Left lung (tissue), 10 donors: ENCODE results near the gene CBLL2. TPM values are rescaled to one million over a fixed set of nuclear protein-coding genes. Genes with fewer than 3 reads are reported as not detected.
"Not testable (repeated sequence)": the region's sequence is repeated elsewhere in the genome, so short reads cannot be mapped to it uniquely, and the experiment has no call there.

ENCODE experiments used
- ATAC-seq: fragments of 200-7000 bp; cut with Tn5 transposase; one replicate; pipeline ENCODE4 v1.9.1; 2020; ENCODE audit warnings: moderate library complexity
- DNase-seq, 4 donors: peaks; one replicate each; pipeline ENCODE4 v3.0.0-alpha.2; 2013 to 2020
- H3K27ac ChIP-seq, 2 donors: fragments of 200-600 bp; sonication (generic) in 1 of 2; one replicate each; pipeline versions ENCODE4 v1.5.0 to v1.8.0; 2020 to 2021
- H3K27me3 ChIP-seq, 2 donors: fragments of 200-600 bp; sonication (generic) in 1 of 2; one replicate each; pipeline versions ENCODE4 v1.5.0 to v1.8.0; 2020 to 2021
- H3K36me3 ChIP-seq, 2 donors: fragments of 200-600 bp; sonication (generic) in 1 of 2; one replicate each; pipeline versions ENCODE4 v1.5.0 to v1.8.0; 2020 to 2021
- H3K4me1 ChIP-seq, 2 donors: fragments of 200-600 bp; one replicate each; pipeline ENCODE4 v1.8.0; 2021
- H3K4me3 ChIP-seq, 2 donors: fragments of 200-600 bp; sonication (generic) in 1 of 2; one replicate each; pipeline versions ENCODE4 v1.5.0 to v1.8.0; 2020 to 2021; ENCODE audit warnings: mild to moderate bottlenecking in 1 of 2
- H3K9me3 ChIP-seq, 2 donors: fragments of 200-600 bp; sonication (generic) in 1 of 2; one replicate each; pipeline versions ENCODE4 v1.5.0 to v1.8.0; 2020 to 2021
- CTCF ChIP-seq, 2 donors: fragments of 200-600 bp; sonication (generic) in 1 of 2; IDR thresholded peaks; one replicate each; pipeline versions ENCODE4 v1.5.0 to v1.8.0; 2021; ENCODE audit warnings: antibody characterized with exemption in 2 of 2
- intact Hi-C, 2 donors: fragments of 100-400 bp; cut with DNase I; formaldehyde crosslinking; loops; one replicate each; pipeline versions ENCODE4 v1.11.2 to v1.14.2; 2022
- polyA plus RNA-seq, 6 donors: library from polyadenylated mRNA; unstranded; fragments of 120-200 nt; gene quantifications; one replicate each; pipeline ENCODE4 v1.2.1, GENCODE V29; 2013; ENCODE audit not compliant: insufficient read length in 6 of 6
- total RNA-seq, 2 donors: library from RNA; stranded (reverse); fragmentation: NEBNext Ultra II Directional; extraction: Animal tissue kit (Norgen Biotek cat#: 25700); gene quantifications; one replicate each; pipeline ENCODE4 v1.2.1, GENCODE V29; 2021
- donor health status: DM: no; HTN: yes; CAD: no.
- donor health status: DM: no; HTN: no; CAD: no.

The CBLL2 gene
- total and polyA plus RNA-seq, 8 donors: not detected

GRCh38 chrX:22278375-22278774 is 5.7 kb downstream of the CBLL2 start:
- DNase-seq: no peak
- Histone ChIP-seq H3K9me3 (no peaks in the 10 kb centered on the region), H3K4me1 (no peaks in the 10 kb centered on the region), H3K27ac (no peak overlapping the region), H3K27me3 (no peaks in the 10 kb centered on the region), H3K36me3 (no peaks in the 10 kb centered on the region), H3K4me3 (no peak overlapping the region)
- no peak for TF ChIP-seq CTCF (IDR thresholded peaks at IDR 0.05)
- intact Hi-C loops: no loop called here
- no peak for ATAC-seq

- H3K4me3 ChIP-seq, H3K9me3 ChIP-seq, H3K36me3 ChIP-seq, H3K27ac ChIP-seq, ATAC-seq, H3K27me3 ChIP-seq, DNase-seq, H3K4me1 ChIP-seq, intact Hi-C loops: not testable (repeated sequence)
Observed at GRCh38 chrX:22289209-22289608, 16.5 kb downstream of the CBLL2 start.

- ATAC-seq (no peak), DNase-seq (no peak)
- intact Hi-C loops: no loop called here
- Histone ChIP-seq H3K27ac (no peak overlapping the region), H3K4me1 (peaks cover 0 to 4% of the 10 kb centered on the region in 2 donors), H3K4me3 (no peak overlapping the region), H3K9me3 (no peaks in the 10 kb centered on the region), H3K36me3 (no peaks in the 10 kb centered on the region), H3K27me3 (no peaks in the 10 kb centered on the region)
- no peak for TF ChIP-seq CTCF (IDR thresholded peaks at IDR 0.05)
Observed at GRCh38 chrX:22296871-22297270, 24.2 kb downstream of the CBLL2 start.

GRCh38 chrX:22300130-22300529 is 27.4 kb downstream of the CBLL2 start:
- Histone ChIP-seq H3K9me3 (no peaks in the 10 kb centered on the region), H3K36me3 (no peaks in the 10 kb centered on the region), H3K4me3 (no peak overlapping the region), H3K27me3 (no peaks in the 10 kb centered on the region), H3K4me1 (peaks cover 0 to 4% of the 10 kb centered on the region in 2 donors), H3K27ac (no peak overlapping the region)
- ATAC-seq (peak; percentile 97), DNase-seq (peak in 1 of 4 donors; percentile 39)
- TF ChIP-seq CTCF (IDR thresholded peaks at IDR 0.05): no peak
- intact Hi-C loops: no loop called here

GRCh38 chrX:22310779-22311178 is 38.1 kb downstream of the CBLL2 start:
- Histone ChIP-seq H3K4me1 (no peaks in the 10 kb centered on the region), H3K27me3 (peaks cover 0 to 5% of the 10 kb centered on the region in 2 donors), H3K27ac (no peak overlapping the region), H3K36me3 (no peaks in the 10 kb centered on the region), H3K4me3 (no peak overlapping the region), H3K9me3 (no peaks in the 10 kb centered on the region)
- intact Hi-C loops: no loop called here
- no peak for DNase-seq
- ATAC-seq: no peak
- TF ChIP-seq CTCF (IDR thresholded peaks at IDR 0.05): no peak

GRCh38 chrX:22313766-22314165 is 41.1 kb downstream of the CBLL2 start:
- H3K27me3 ChIP-seq: peaks cover 0 to 5% of the 10 kb centered on the region in 2 donors
- DNase-seq: no peak
- H3K4me1 ChIP-seq: no peaks in the 10 kb centered on the region
- intact Hi-C loops: no loop called here
- H3K4me3 ChIP-seq: no peak overlapping the region
- TF ChIP-seq CTCF (IDR thresholded peaks at IDR 0.05): no peak
- H3K9me3 ChIP-seq: no peaks in the 10 kb centered on the region
- no peaks in the 10 kb centered on the region for H3K36me3 ChIP-seq
- no peak for ATAC-seq
- H3K27ac ChIP-seq: no peak overlapping the region
